ENCODE results near the gene TNC.

The TNC gene

GRCh38 chr9:115152281-115152820 is 34.4 kb upstream of the TNC start:
- Histone ChIP-seq H3K4me3 (ENCODE audit: low read depth, low read length) (no peak overlapping the region), H3K27me3 (ENCODE audit: control insufficient read depth, insufficient read depth, low read length) (no peaks in the 10 kb centered on the region)

GRCh38 chr9:115148721-115149120 is 30.8 kb upstream of the TNC start:
- Histone ChIP-seq H3K27ac (ENCODE audit: low read depth, low read length) (no peak overlapping the region), H3K36me3 (ENCODE audit: control insufficient read depth, insufficient read depth, low read length) (no peaks in the 10 kb centered on the region), H3K4me3 (ENCODE audit: low read depth, low read length) (no peak overlapping the region), H3K27me3 (ENCODE audit: control insufficient read depth, insufficient read depth, low read length) (no peaks in the 10 kb centered on the region), H3K4me1 (ENCODE audit: control insufficient read depth, insufficient read depth, low read length) (peaks cover 4% of the 10 kb centered on the region; the same call in 1 of the 2 replicates), H3K9me3 (ENCODE audit: control insufficient read depth, insufficient read depth, low read length) (no peaks in the 10 kb centered on the region), H3K9ac (ENCODE audit: low read depth, low read length) (no peak overlapping the region)

More at GRCh38 chr9:115152281-115152820, 34.4 kb upstream of the TNC start:
- Histone ChIP-seq H3K9ac (ENCODE audit: low read depth, low read length) (no peak overlapping the region), H3K9me3 (ENCODE audit: control insufficient read depth, insufficient read depth, low read length) (0 out of 2 replicates have a peak, but pooled peaks cover 4% of the 10 kb centered on the region), H3K4me1 (ENCODE audit: control insufficient read depth, insufficient read depth, low read length) (no peaks in the 10 kb centered on the region), H3K27ac (ENCODE audit: low read depth, low read length) (no peak overlapping the region), H3K36me3 (ENCODE audit: control insufficient read depth, insufficient read depth, low read length) (no peaks in the 10 kb centered on the region)

GRCh38 chr9:115146581-115147021 is 28.6 kb upstream of the TNC start:
- Histone ChIP-seq H3K9ac (ENCODE audit: low read depth, low read length) (no peak overlapping the region), H3K27me3 (ENCODE audit: control insufficient read depth, insufficient read depth, low read length) (no peaks in the 10 kb centered on the region), H3K4me1 (ENCODE audit: control insufficient read depth, insufficient read depth, low read length) (peaks cover 4% of the 10 kb centered on the region; the same call in 1 of the 2 replicates), H3K27ac (ENCODE audit: low read depth, low read length) (peak overlapping the region; percentile 23), H3K36me3 (ENCODE audit: control insufficient read depth, insufficient read depth, low read length) (no peaks in the 10 kb centered on the region), H3K4me3 (ENCODE audit: low read depth, low read length) (no peak overlapping the region), H3K9me3 (ENCODE audit: control insufficient read depth, insufficient read depth, low read length) (no peaks in the 10 kb centered on the region)

DNA sequence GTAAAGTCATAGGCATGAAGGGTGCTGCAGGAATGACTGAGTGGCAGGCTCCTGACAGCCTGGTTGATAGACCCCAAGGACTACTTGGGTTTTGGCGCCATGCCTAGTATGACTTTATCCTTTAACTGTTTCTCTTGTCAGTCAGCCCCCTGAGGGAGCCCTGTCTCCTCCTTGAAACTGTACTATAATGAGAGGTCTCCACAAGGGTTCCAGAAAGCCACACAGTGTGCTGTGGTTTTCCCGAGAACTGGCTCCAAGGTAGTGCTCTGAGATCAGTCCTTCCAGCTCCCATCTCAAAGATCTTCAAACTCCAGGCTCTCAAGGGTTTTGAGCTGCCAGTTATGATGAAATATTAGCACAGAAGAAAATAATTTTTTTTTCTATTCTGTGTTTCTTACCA is 26.7 kb upstream of the TNC start:
- Histone ChIP-seq H3K27me3 (ENCODE audit: control insufficient read depth, insufficient read depth, low read length) (no peaks in the 10 kb centered on the region), H3K9ac (ENCODE audit: low read depth, low read length) (no peak overlapping the region), H3K9me3 (ENCODE audit: control insufficient read depth, insufficient read depth, low read length) (no peaks in the 10 kb centered on the region), H3K27ac (ENCODE audit: low read depth, low read length) (no peak overlapping the region), H3K4me3 (ENCODE audit: low read depth, low read length) (no peak overlapping the region), H3K4me1 (ENCODE audit: control insufficient read depth, insufficient read depth, low read length) (peaks cover 4% of the 10 kb centered on the region; the same call in 1 of the 2 replicates), H3K36me3 (ENCODE audit: control insufficient read depth, insufficient read depth, low read length) (no peaks in the 10 kb centered on the region)

DNA sequence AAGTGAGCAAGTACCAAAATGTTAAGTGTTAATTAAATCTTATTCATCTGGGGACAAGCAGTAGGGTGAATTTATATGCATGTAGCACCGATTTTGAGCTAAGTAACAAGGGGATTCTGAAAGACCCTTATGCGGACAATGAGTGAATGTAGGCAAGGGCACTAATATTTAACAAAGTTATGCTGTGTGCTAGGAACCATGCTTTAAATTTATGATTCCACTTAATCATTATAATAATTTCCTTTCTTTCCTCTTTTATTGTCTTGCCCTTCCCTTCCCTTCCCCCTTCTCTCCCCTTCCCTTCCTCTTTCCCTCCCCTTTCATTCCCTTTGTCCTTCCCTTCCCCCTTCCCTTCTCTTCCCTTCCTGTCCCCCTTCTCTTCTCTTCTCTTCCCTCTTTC is 25.7 kb upstream of the TNC start:
- Histone ChIP-seq H3K27ac (ENCODE audit: low read depth, low read length) (no peak overlapping the region), H3K4me3 (ENCODE audit: low read depth, low read length) (no peak overlapping the region), H3K4me1 (ENCODE audit: control insufficient read depth, insufficient read depth, low read length) (peaks cover 4% of the 10 kb centered on the region; the same call in 1 of the 2 replicates), H3K27me3 (ENCODE audit: control insufficient read depth, insufficient read depth, low read length) (no peaks in the 10 kb centered on the region), H3K36me3 (ENCODE audit: control insufficient read depth, insufficient read depth, low read length) (no peaks in the 10 kb centered on the region), H3K9ac (ENCODE audit: low read depth, low read length) (no peak overlapping the region), H3K9me3 (ENCODE audit: control insufficient read depth, insufficient read depth, low read length) (no peaks in the 10 kb centered on the region)

- Histone ChIP-seq H3K4me1 (ENCODE audit: control insufficient read depth, insufficient read depth, low read length) (peaks cover 4% of the 10 kb centered on the region; the same call in 1 of the 2 replicates), H3K27me3 (ENCODE audit: control insufficient read depth, insufficient read depth, low read length) (no peaks in the 10 kb centered on the region), H3K27ac (ENCODE audit: low read depth, low read length) (no peak overlapping the region), H3K9ac (ENCODE audit: low read depth, low read length) (no peak overlapping the region), H3K36me3 (ENCODE audit: control insufficient read depth, insufficient read depth, low read length) (no peaks in the 10 kb centered on the region), H3K4me3 (ENCODE audit: low read depth, low read length) (no peak overlapping the region), H3K9me3 (ENCODE audit: control insufficient read depth, insufficient read depth, low read length) (no peaks in the 10 kb centered on the region)
Measured at GRCh38 chr9:115142517-115143270, 24.7 kb upstream of the TNC start.

GRCh38 chr9:115142090-115142489 is 24.1 kb upstream of the TNC start:
- no peaks in the 10 kb centered on the region for H3K27me3 ChIP-seq (ENCODE audit: control insufficient read depth, insufficient read depth, low read length)
- no peak overlapping the region for H3K9ac ChIP-seq (ENCODE audit: low read depth, low read length)
- H3K4me1 ChIP-seq (ENCODE audit: control insufficient read depth, insufficient read depth, low read length): peaks cover 4% of the 10 kb centered on the region; the same call in 1 of the 2 replicates
- H3K36me3 ChIP-seq (ENCODE audit: control insufficient read depth, insufficient read depth, low read length): no peaks in the 10 kb centered on the region
- no peaks in the 10 kb centered on the region for H3K9me3 ChIP-seq (ENCODE audit: control insufficient read depth, insufficient read depth, low read length)
- no peak overlapping the region for H3K27ac ChIP-seq (ENCODE audit: low read depth, low read length)
- H3K4me3 ChIP-seq (ENCODE audit: low read depth, low read length): no peak overlapping the region

GRCh38 chr9:115141612-115142011 is 23.7 kb upstream of the TNC start:
- H3K27me3 ChIP-seq (ENCODE audit: control insufficient read depth, insufficient read depth, low read length): no peaks in the 10 kb centered on the region
- H3K27ac ChIP-seq (ENCODE audit: low read depth, low read length): no peak overlapping the region
- no peaks in the 10 kb centered on the region for H3K36me3 ChIP-seq (ENCODE audit: control insufficient read depth, insufficient read depth, low read length)
- H3K4me1 ChIP-seq (ENCODE audit: control insufficient read depth, insufficient read depth, low read length): peaks cover 4% of the 10 kb centered on the region; the same call in 1 of the 2 replicates
- H3K9me3 ChIP-seq (ENCODE audit: control insufficient read depth, insufficient read depth, low read length): no peaks in the 10 kb centered on the region
- no peak overlapping the region for H3K9ac ChIP-seq (ENCODE audit: low read depth, low read length)
- no peak overlapping the region for H3K4me3 ChIP-seq (ENCODE audit: low read depth, low read length)

DNA sequence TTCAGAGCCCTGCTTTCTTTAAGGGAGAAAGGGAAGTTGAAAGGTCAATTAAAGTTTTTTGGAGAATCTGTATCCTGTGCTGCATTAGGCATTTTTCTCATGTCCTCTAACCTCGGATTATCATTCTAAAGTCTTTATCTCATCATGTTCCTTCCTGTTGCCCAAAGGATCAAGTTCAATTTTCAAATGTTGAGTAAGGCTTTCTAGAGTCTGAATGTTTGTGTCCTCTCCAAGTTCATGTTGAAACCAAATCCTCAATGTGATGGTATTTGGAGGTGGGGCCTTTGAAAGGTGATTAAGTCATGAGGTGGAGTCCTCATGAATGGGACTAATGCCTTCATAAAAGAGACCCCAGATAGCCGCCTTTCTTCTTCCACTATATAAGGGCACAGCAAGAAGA is 20.2 kb upstream of the TNC start:
- Histone ChIP-seq H3K27ac (ENCODE audit: low read depth, low read length) (no peak overlapping the region), H3K4me1 (ENCODE audit: control insufficient read depth, insufficient read depth, low read length) (no peaks in the 10 kb centered on the region), H3K36me3 (ENCODE audit: control insufficient read depth, insufficient read depth, low read length) (no peaks in the 10 kb centered on the region), H3K27me3 (ENCODE audit: control insufficient read depth, insufficient read depth, low read length) (no peaks in the 10 kb centered on the region), H3K9me3 (ENCODE audit: control insufficient read depth, insufficient read depth, low read length) (no peaks in the 10 kb centered on the region), H3K9ac (ENCODE audit: low read depth, low read length) (no peak overlapping the region), H3K4me3 (ENCODE audit: low read depth, low read length) (no peak overlapping the region)

DNA sequence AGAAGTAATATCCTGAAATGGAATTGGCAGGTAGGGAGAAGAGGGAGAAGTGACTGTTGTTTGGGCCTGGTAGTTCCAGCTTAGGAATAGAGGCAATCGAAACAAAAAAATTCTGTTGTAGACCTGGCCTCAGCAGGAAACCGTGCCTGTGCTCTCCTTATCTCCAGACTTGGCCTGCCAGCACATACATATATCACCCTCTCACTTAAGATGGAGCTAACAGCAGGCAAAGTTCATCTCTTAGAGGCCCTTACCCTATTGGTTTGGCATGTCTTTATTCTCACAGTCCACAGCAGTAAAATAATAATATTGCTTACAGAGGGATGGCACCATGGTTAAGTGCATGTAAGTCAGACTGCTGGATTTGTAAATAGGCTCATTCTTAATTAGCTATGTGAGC is 19.6 kb upstream of the TNC start:
- Histone ChIP-seq H3K36me3 (ENCODE audit: control insufficient read depth, insufficient read depth, low read length) (no peaks in the 10 kb centered on the region), H3K4me3 (ENCODE audit: low read depth, low read length) (no peak overlapping the region), H3K9me3 (ENCODE audit: control insufficient read depth, insufficient read depth, low read length) (no peaks in the 10 kb centered on the region), H3K4me1 (ENCODE audit: control insufficient read depth, insufficient read depth, low read length) (no peaks in the 10 kb centered on the region), H3K9ac (ENCODE audit: low read depth, low read length) (no peak overlapping the region), H3K27ac (ENCODE audit: low read depth, low read length) (no peak overlapping the region), H3K27me3 (ENCODE audit: control insufficient read depth, insufficient read depth, low read length) (no peaks in the 10 kb centered on the region)

Data from HUES48 (cell line).